ENCODE results near the gene CDH23.

CDH23 gene

GRCh38 chr10:71715026-71715425 is 318.3 kb downstream of the CDH23 start:
- no peaks in the 10 kb centered on the region for H3K27me3 Mint-ChIP-seq (ENCODE audit: low read depth)
- H3K36me3 Mint-ChIP-seq (ENCODE audit: low read depth) = no peaks in the 10 kb centered on the region
- no peaks in the 10 kb centered on the region for H3K9me3 Mint-ChIP-seq
- peak overlapping the region; percentile 10 for H3K4me3 Mint-ChIP-seq
- H3K27ac Mint-ChIP-seq = no peak overlapping the region
- H3K4me1 Mint-ChIP-seq (ENCODE audit: low read depth) = peaks cover 33% of the 10 kb centered on the region

- no peaks in the 10 kb centered on the region for H3K27me3 Mint-ChIP-seq (ENCODE audit: low read depth)
- no peak overlapping the region for H3K27ac Mint-ChIP-seq
- H3K36me3 Mint-ChIP-seq (ENCODE audit: low read depth) = no peaks in the 10 kb centered on the region
- H3K9me3 Mint-ChIP-seq = no peaks in the 10 kb centered on the region
- no peak overlapping the region for H3K4me3 Mint-ChIP-seq
- peaks cover 33% of the 10 kb centered on the region for H3K4me1 Mint-ChIP-seq (ENCODE audit: low read depth)
Observed at GRCh38 chr10:71715860-71716259, 319.1 kb downstream of the CDH23 start.

- H3K4me1 Mint-ChIP-seq (ENCODE audit: low read depth) = peaks cover 33% of the 10 kb centered on the region
- H3K4me3 Mint-ChIP-seq = no peak overlapping the region
- H3K27ac Mint-ChIP-seq = no peak overlapping the region
- H3K36me3 Mint-ChIP-seq (ENCODE audit: low read depth) = no peaks in the 10 kb centered on the region
- no peaks in the 10 kb centered on the region for H3K9me3 Mint-ChIP-seq
- no peaks in the 10 kb centered on the region for H3K27me3 Mint-ChIP-seq (ENCODE audit: low read depth)
Observed at GRCh38 chr10:71716426-71716825, 319.7 kb downstream of the CDH23 start.

GRCh38 chr10:71717056-71717455 is 320.3 kb downstream of the CDH23 start:
- H3K27ac Mint-ChIP-seq = no peak overlapping the region

GRCh38 chr10:71717551-71717951 is 320.8 kb downstream of the CDH23 start:
- no peak overlapping the region for H3K27ac Mint-ChIP-seq
- H3K9me3 Mint-ChIP-seq = no peaks in the 10 kb centered on the region
- H3K4me1 Mint-ChIP-seq (ENCODE audit: low read depth) = peaks cover 29% of the 10 kb centered on the region
- no peaks in the 10 kb centered on the region for H3K36me3 Mint-ChIP-seq (ENCODE audit: low read depth)
- H3K4me3 Mint-ChIP-seq = no peak overlapping the region
- H3K27me3 Mint-ChIP-seq (ENCODE audit: low read depth) = no peaks in the 10 kb centered on the region

More at GRCh38 chr10:71717056-71717455, 320.3 kb downstream of the CDH23 start:
- Mint-ChIP-seq H3K9me3 (no peaks in the 10 kb centered on the region), H3K36me3 (ENCODE audit: low read depth) (no peaks in the 10 kb centered on the region), H3K4me1 (ENCODE audit: low read depth) (peaks cover 33% of the 10 kb centered on the region), H3K4me3 (no peak overlapping the region), H3K27me3 (ENCODE audit: low read depth) (no peaks in the 10 kb centered on the region)

GRCh38 chr10:71718165-71718698 is 321.5 kb downstream of the CDH23 start:
- Mint-ChIP-seq H3K36me3 (ENCODE audit: low read depth) (no peaks in the 10 kb centered on the region), H3K4me3 (no peak overlapping the region), H3K4me1 (ENCODE audit: low read depth) (peaks cover 24% of the 10 kb centered on the region), H3K27ac (no peak overlapping the region), H3K9me3 (no peaks in the 10 kb centered on the region), H3K27me3 (ENCODE audit: low read depth) (no peaks in the 10 kb centered on the region)

GRCh38 chr10:71719042-71719441 is 322.3 kb downstream of the CDH23 start:
- H3K36me3 Mint-ChIP-seq (ENCODE audit: low read depth) = no peaks in the 10 kb centered on the region
- H3K4me3 Mint-ChIP-seq = no peak overlapping the region
- peaks cover 21% of the 10 kb centered on the region for H3K4me1 Mint-ChIP-seq (ENCODE audit: low read depth)
- no peak overlapping the region for H3K27ac Mint-ChIP-seq
- no peaks in the 10 kb centered on the region for H3K9me3 Mint-ChIP-seq
- no peaks in the 10 kb centered on the region for H3K27me3 Mint-ChIP-seq (ENCODE audit: low read depth)

GRCh38 chr10:71719464-71720201 is 322.9 kb downstream of the CDH23 start, which contains the start of gene C10orf105:
Gene C10orf105, minus strand, starts transcription at chr10:71719778. Its CDS starts 3,441 bp downstream, at chr10:71716337.
- Mint-ChIP-seq H3K4me3 (no peak within 1 kb of the TSS), H3K9me3 (no peaks in the 10 kb centered on the region), H3K4me1 (ENCODE audit: low read depth) (peaks cover 18% of the 10 kb centered on the region), H3K36me3 (ENCODE audit: low read depth) (no peaks in the 10 kb centered on the region), H3K27me3 (ENCODE audit: low read depth) (no peaks in the 10 kb centered on the region), H3K27ac (no peak within 1 kb of the TSS)

- peaks cover 16% of the 10 kb centered on the region for H3K4me1 Mint-ChIP-seq (ENCODE audit: low read depth)
- H3K9me3 Mint-ChIP-seq = no peaks in the 10 kb centered on the region
- no peak overlapping the region for H3K4me3 Mint-ChIP-seq
- no peaks in the 10 kb centered on the region for H3K36me3 Mint-ChIP-seq (ENCODE audit: low read depth)
- H3K27ac Mint-ChIP-seq = no peak overlapping the region
- H3K27me3 Mint-ChIP-seq (ENCODE audit: low read depth) = no peaks in the 10 kb centered on the region
Observed at GRCh38 chr10:71720288-71720687, 323.6 kb downstream of the CDH23 start.

GRCh38 chr10:71721313-71721712 is 324.6 kb downstream of the CDH23 start:
- Mint-ChIP-seq H3K27me3 (ENCODE audit: low read depth) (no peaks in the 10 kb centered on the region), H3K36me3 (ENCODE audit: low read depth) (no peaks in the 10 kb centered on the region), H3K4me1 (ENCODE audit: low read depth) (peaks cover 19% of the 10 kb centered on the region), H3K9me3 (no peaks in the 10 kb centered on the region), H3K4me3 (no peak overlapping the region), H3K27ac (no peak overlapping the region)

- Mint-ChIP-seq H3K9me3 (no peaks in the 10 kb centered on the region), H3K4me3 (no peak overlapping the region)
Observed at GRCh38 chr10:71722849-71723248, 326.1 kb downstream of the CDH23 start.

GRCh38 chr10:71723311-71723710 is 326.6 kb downstream of the CDH23 start:
- no peak overlapping the region for H3K4me3 Mint-ChIP-seq
- no peak overlapping the region for H3K27ac Mint-ChIP-seq

More at GRCh38 chr10:71722849-71723248, 326.1 kb downstream of the CDH23 start:
- no peaks in the 10 kb centered on the region for H3K36me3 Mint-ChIP-seq (ENCODE audit: low read depth)
- H3K27me3 Mint-ChIP-seq (ENCODE audit: low read depth) = no peaks in the 10 kb centered on the region
- H3K4me1 Mint-ChIP-seq (ENCODE audit: low read depth) = peaks cover 31% of the 10 kb centered on the region
- no peak overlapping the region for H3K27ac Mint-ChIP-seq

GRCh38 chr10:71724539-71724938 is 327.8 kb downstream of the CDH23 start:
- no peak overlapping the region for H3K4me3 Mint-ChIP-seq
- H3K27me3 Mint-ChIP-seq (ENCODE audit: low read depth) = no peaks in the 10 kb centered on the region
- H3K4me1 Mint-ChIP-seq (ENCODE audit: low read depth) = peaks cover 43% of the 10 kb centered on the region
- H3K27ac Mint-ChIP-seq = no peak overlapping the region
- H3K9me3 Mint-ChIP-seq = no peaks in the 10 kb centered on the region
- no peaks in the 10 kb centered on the region for H3K36me3 Mint-ChIP-seq (ENCODE audit: low read depth)

More at GRCh38 chr10:71723311-71723710, 326.6 kb downstream of the CDH23 start:
- Mint-ChIP-seq H3K36me3 (ENCODE audit: low read depth) (no peaks in the 10 kb centered on the region), H3K27me3 (ENCODE audit: low read depth) (no peaks in the 10 kb centered on the region), H3K4me1 (ENCODE audit: low read depth) (peaks cover 34% of the 10 kb centered on the region), H3K9me3 (no peaks in the 10 kb centered on the region)

- Mint-ChIP-seq H3K27me3 (ENCODE audit: low read depth) (no peaks in the 10 kb centered on the region), H3K9me3 (no peaks in the 10 kb centered on the region), H3K36me3 (ENCODE audit: low read depth) (no peaks in the 10 kb centered on the region), H3K4me1 (ENCODE audit: low read depth) (peaks cover 43% of the 10 kb centered on the region), H3K27ac (no peak overlapping the region), H3K4me3 (no peak overlapping the region)
Observed at GRCh38 chr10:71725249-71725648, 328.5 kb downstream of the CDH23 start.

- peaks cover 43% of the 10 kb centered on the region for H3K4me1 Mint-ChIP-seq (ENCODE audit: low read depth)
- H3K27ac Mint-ChIP-seq = peak overlapping the region; percentile 92
- H3K36me3 Mint-ChIP-seq (ENCODE audit: low read depth) = no peaks in the 10 kb centered on the region
Observed at GRCh38 chr10:71725998-71726579, 329.4 kb downstream of the CDH23 start.

More at GRCh38 chr10:71725998-71726579, 329.4 kb downstream of the CDH23 start:
- H3K9me3 Mint-ChIP-seq = no peaks in the 10 kb centered on the region
- peak overlapping the region; percentile 43 for H3K4me3 Mint-ChIP-seq
- H3K27me3 Mint-ChIP-seq (ENCODE audit: low read depth) = no peaks in the 10 kb centered on the region

Data from T-helper 1 cell treated with Interleukin-12 subunit alpha and Interleukin-12 subunit beta and Interleukin-4 antibody, amounts not matched to agents 30 μg/mL and 1 μg/mL, for 36 hours (primary cell).